Parathyroid adenoma (tissue), 2 donors: ENCODE data around the gene CHST9.
"Not testable (repeated sequence)": the region's sequence is repeated elsewhere in the genome, so short reads cannot be mapped to it uniquely, and the experiment has no call there.

Source experiments
- H2AFZ ChIP-seq: fragments of 300-600 bp; sonication (generic); one replicate; pipeline ENCODE4 v1.7.0; 2017; ENCODE audit warnings: antibody characterized with exemption, mild to moderate bottlenecking
- H3K27ac ChIP-seq: fragments of 300-600 bp; sonication (generic); one replicate; pipeline ENCODE4 v1.7.0; 2017
- H3K27me3 ChIP-seq: fragments of 300-600 bp; sonication (generic); one replicate; pipeline ENCODE4 v1.7.0; 2017; ENCODE audit warnings: low read length; ENCODE audit not compliant: control insufficient read depth, insufficient read depth
- H3K36me3 ChIP-seq: fragments of 300-600 bp; sonication (generic); one replicate; pipeline ENCODE4 v1.7.0; 2017; ENCODE audit warnings: low read length; ENCODE audit not compliant: control insufficient read depth, insufficient read depth
- H3K4me1 ChIP-seq: fragments of 300-600 bp; sonication (generic); one replicate; pipeline ENCODE4 v1.7.0; 2017; ENCODE audit warnings: control low read depth
- H3K4me2 ChIP-seq: fragments of 300-600 bp; sonication (generic); one replicate; pipeline ENCODE4 v1.7.0; 2017; ENCODE audit warnings: low read length
- H3K4me3 ChIP-seq: fragments of 300-600 bp; sonication (generic); one replicate; pipeline ENCODE4 v1.7.0; 2017; ENCODE audit warnings: low read depth, low read length
- H3K79me2 ChIP-seq: fragments of 300-600 bp; sonication (generic); one replicate; pipeline ENCODE4 v1.7.0; 2017; ENCODE audit warnings: control low read depth
- H3K9ac ChIP-seq: fragments of 300-600 bp; sonication (generic); one replicate; pipeline ENCODE4 v1.7.0; 2017; ENCODE audit warnings: mild to moderate bottlenecking
- H3K9me3 ChIP-seq: fragments of 300-600 bp; sonication (generic); one replicate; pipeline ENCODE4 v1.7.0; 2017; ENCODE audit warnings: low read length; ENCODE audit not compliant: control insufficient read depth
- TF ChIP-seq, protein P1 (sequence below): fragments of 300-600 bp; sonication (generic); IDR thresholded peaks from one replicate; pipeline ENCODE4 v1.7.0; 2017; ENCODE audit warnings: antibody characterized with exemption, mild to moderate bottlenecking
- donor health status: primary hyperparathyroidism.

Gene CHST9

DNA sequence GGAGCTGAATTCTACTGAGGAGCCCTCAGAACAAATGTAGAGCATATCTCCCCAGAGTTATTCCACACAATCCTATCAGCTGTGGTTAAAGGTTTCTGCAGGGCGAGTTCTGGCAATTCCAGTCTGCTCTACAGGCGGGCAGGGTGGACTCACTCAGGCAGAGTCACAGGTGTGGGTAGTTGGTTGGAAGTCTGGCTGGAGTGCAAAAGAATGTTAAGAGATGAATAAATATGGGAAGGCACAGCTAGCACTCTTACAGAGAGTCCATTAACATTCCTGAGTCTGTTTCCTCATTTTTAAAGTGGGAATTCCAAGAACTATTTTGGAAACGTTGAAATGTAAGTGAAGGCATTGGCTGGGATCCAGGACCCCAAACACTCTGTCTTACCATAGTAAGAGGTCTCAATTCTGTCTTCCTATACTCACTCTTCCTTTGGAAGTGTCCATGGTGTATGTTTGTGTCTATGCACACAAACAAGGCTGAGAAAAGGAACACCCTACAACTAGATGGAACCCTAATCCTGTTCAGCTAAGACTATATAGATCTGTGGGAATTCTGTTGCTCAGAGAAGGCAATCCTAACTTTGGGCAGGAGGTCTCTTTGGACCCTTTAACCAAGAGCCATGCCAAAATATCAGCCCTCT is 256.3 kb downstream of the CHST9 start:
- H2AFZ ChIP-seq: no peak overlapping the region
- no peaks in the 10 kb centered on the region for H3K79me2 ChIP-seq
- no peak overlapping the region for H3K9ac ChIP-seq
- no peaks in the 10 kb centered on the region for H3K4me1 ChIP-seq
- no peaks in the 10 kb centered on the region for H3K36me3 ChIP-seq
- H3K4me3 ChIP-seq: no peak overlapping the region
- H3K4me2 ChIP-seq: no peak overlapping the region
- no peaks in the 10 kb centered on the region for H3K9me3 ChIP-seq
- no peaks in the 10 kb centered on the region for H3K27me3 ChIP-seq
- no peak overlapping the region for H3K27ac ChIP-seq
- TF ChIP-seq, protein P1, sequence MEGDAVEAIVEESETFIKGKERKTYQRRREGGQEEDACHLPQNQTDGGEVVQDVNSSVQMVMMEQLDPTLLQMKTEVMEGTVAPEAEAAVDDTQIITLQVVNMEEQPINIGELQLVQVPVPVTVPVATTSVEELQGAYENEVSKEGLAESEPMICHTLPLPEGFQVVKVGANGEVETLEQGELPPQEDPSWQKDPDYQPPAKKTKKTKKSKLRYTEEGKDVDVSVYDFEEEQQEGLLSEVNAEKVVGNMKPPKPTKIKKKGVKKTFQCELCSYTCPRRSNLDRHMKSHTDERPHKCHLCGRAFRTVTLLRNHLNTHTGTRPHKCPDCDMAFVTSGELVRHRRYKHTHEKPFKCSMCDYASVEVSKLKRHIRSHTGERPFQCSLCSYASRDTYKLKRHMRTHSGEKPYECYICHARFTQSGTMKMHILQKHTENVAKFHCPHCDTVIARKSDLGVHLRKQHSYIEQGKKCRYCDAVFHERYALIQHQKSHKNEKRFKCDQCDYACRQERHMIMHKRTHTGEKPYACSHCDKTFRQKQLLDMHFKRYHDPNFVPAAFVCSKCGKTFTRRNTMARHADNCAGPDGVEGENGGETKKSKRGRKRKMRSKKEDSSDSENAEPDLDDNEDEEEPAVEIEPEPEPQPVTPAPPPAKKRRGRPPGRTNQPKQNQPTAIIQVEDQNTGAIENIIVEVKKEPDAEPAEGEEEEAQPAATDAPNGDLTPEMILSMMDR: no peak

DNA sequence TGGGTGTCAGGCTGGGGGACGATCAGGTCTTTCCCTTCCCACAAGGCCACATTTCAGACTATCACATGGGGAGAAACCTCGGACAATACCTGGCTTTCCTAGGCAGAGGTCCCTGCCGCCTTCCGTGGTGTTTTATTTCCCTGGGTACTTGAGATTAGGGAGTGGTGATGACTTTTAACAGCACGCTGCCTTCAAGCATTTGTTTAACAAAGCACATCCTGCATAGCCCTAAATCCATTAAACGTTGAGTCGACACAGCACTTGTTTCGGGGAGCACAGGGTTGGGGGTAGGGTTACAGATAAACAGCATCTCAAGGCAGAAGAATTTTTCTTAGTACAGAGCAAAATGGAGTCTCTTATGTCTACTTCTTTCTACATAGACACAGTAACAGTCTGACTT is 257.3 kb downstream of the CHST9 start:
- H3K79me2 ChIP-seq, H2AFZ ChIP-seq, H3K4me3 ChIP-seq, H3K27ac ChIP-seq, H3K9ac ChIP-seq, H3K36me3 ChIP-seq, H3K4me2 ChIP-seq, H3K9me3 ChIP-seq, H3K27me3 ChIP-seq, H3K4me1 ChIP-seq: not testable (repeated sequence)

DNA sequence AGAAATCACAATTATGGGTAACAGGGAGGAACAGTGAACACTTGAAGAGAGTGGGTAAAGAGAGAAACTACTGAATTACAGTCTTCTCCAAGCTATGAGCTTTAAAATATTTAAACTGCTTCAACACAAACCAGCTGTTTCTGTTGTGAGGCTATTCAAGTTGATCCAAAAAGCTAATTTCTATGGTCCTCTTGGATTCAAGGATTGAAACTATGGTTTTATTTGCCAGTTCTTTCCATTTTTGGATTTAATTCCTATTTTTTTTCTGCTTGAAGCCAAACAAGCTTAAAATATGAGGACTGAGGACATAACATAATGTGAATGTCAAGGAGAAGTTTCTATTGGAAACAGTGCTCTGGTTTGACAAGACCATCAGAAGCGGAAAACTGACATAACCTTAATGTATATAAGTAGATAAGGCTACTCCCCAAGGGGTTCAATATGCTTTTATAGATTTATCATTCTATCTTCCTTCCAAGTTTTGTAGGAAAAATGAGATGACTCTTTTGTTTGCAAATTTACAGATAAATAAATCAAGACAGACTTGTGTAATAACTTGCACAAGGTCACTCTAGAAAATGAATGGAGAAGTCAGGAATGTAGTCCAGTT is 258.9 kb downstream of the CHST9 start:
- Histone ChIP-seq H3K27ac (no peak overlapping the region), H3K4me2 (no peak overlapping the region), H3K4me1 (no peaks in the 10 kb centered on the region), H3K9ac (no peak overlapping the region), H3K9me3 (no peaks in the 10 kb centered on the region), H3K4me3 (no peak overlapping the region), H3K27me3 (no peaks in the 10 kb centered on the region), H2AFZ (no peak overlapping the region), H3K36me3 (no peaks in the 10 kb centered on the region), H3K79me2 (no peaks in the 10 kb centered on the region)
- TF ChIP-seq, protein P1: no peak

DNA sequence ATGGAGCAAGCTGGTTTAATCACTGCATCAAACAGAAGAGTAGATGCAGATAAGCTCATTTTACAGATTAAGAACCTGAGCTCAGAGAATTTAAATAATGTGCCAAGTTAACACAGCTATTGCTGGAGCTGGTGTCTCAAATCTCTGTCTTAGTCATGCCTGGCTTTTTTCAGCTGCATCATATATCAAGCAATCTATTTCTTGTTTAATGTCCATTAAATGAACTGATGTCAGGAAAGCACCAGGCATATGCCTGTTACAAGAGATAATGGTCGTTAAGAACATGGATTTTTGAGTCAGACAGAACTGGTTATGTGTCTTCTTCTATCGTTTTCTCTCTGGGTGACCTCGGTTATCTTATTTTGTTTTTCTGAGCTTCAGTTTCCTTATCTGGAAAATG is 259.8 kb downstream of the CHST9 start:
- no peaks in the 10 kb centered on the region for H3K36me3 ChIP-seq
- no peak overlapping the region for H3K4me2 ChIP-seq
- TF ChIP-seq, protein P1: no peak
- no peaks in the 10 kb centered on the region for H3K27me3 ChIP-seq
- H3K79me2 ChIP-seq: no peaks in the 10 kb centered on the region
- no peak overlapping the region for H3K9ac ChIP-seq
- no peaks in the 10 kb centered on the region for H3K4me1 ChIP-seq
- no peak overlapping the region for H2AFZ ChIP-seq
- no peaks in the 10 kb centered on the region for H3K9me3 ChIP-seq
- no peak overlapping the region for H3K4me3 ChIP-seq
- H3K27ac ChIP-seq: no peak overlapping the region

DNA sequence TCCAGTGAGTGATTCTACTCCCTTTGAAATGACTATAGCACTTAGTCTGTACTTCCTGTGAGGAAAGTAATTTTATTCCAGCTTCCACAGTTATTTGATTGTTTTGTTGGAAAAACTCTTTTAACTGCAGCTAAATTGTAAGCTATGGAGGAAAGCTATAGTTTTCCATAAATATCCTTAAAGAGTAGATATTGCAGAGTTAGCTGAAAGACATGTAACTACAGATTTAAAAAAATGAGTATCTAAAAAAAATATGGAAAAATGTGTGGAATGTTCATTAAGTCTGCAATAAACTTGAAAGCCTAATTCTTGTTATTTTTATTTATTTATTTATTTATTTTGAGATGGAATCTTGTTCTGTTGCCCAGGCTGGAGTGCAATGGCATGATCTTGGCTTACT is 262.8 kb downstream of the CHST9 start:
- Histone ChIP-seq H3K4me3 (no peak overlapping the region), H2AFZ (no peak overlapping the region), H3K9ac (no peak overlapping the region), H3K27ac (no peak overlapping the region), H3K36me3 (no peaks in the 10 kb centered on the region), H3K4me2 (no peak overlapping the region), H3K9me3 (no peaks in the 10 kb centered on the region), H3K79me2 (no peaks in the 10 kb centered on the region), H3K27me3 (no peaks in the 10 kb centered on the region), H3K4me1 (no peaks in the 10 kb centered on the region)
- TF ChIP-seq, protein P1: no peak
